Breast epithelium (tissue), 3 donors: ENCODE results near the gene RHBDF2.

Experiments
- CTCF ChIP-seq, 3 donors: fragments of 450-650 bp; IDR thresholded peaks; one replicate each; pipeline ENCODE4 v1.5.1; 2016 to 2017; ENCODE audit warnings: antibody characterized with exemption in 3 of 3, mild to moderate bottlenecking in 3 of 3, moderate library complexity in 3 of 3
- POLR2A ChIP-seq: fragments of 450-650 bp; IDR thresholded peaks from one replicate; pipeline ENCODE4 v1.6.1; 2016; ENCODE audit warnings: antibody characterized with exemption, mild to moderate bottlenecking, moderate library complexity

- TF ChIP-seq POLR2A, result no peak
- no peak for TF ChIP-seq CTCF (IDR thresholded peaks at IDR 0.05)
These were observed 69.2 kb downstream of the RHBDF2 start for GRCh38 chr17:76432004-76432403.
